Suprapubic skin (tissue), 4 donors: ENCODE data around the gene TBC1D22A.

ENCODE experiments used
- EP300 ChIP-seq: sonication (generic); formaldehyde crosslinking; IDR thresholded peaks from one replicate; pipeline ENCODE4 v1.6.1; 2017; ENCODE audit warnings: antibody characterized with exemption
- POLR2A ChIP-seq, 2 donors: fragments of 450-650 bp; IDR thresholded peaks; one replicate each; pipeline ENCODE4 v1.6.1; 2017; ENCODE audit warnings: antibody characterized with exemption in 2 of 2, mild to moderate bottlenecking in 2 of 2, moderate library complexity in 2 of 2
- POLR2AphosphoS5 ChIP-seq, 3 donors: sonication (generic); formaldehyde crosslinking; IDR thresholded peaks; one replicate each; pipeline ENCODE4 v1.6.1; 2017; ENCODE audit warnings: antibody characterized with exemption in 3 of 3
- TF ChIP-seq, protein P1 (sequence below), 2 donors: fragments of 200-600 bp in 1 of 2; fragments of 450-650 bp in 1 of 2; sonication (generic) in 1 of 2; IDR thresholded peaks; one replicate each; pipeline ENCODE4 v1.5.1; 2016 to 2019; ENCODE audit warnings: antibody characterized with exemption in 2 of 2, mild to moderate bottlenecking in 1 of 2, moderate library complexity in 1 of 2

DNA sequence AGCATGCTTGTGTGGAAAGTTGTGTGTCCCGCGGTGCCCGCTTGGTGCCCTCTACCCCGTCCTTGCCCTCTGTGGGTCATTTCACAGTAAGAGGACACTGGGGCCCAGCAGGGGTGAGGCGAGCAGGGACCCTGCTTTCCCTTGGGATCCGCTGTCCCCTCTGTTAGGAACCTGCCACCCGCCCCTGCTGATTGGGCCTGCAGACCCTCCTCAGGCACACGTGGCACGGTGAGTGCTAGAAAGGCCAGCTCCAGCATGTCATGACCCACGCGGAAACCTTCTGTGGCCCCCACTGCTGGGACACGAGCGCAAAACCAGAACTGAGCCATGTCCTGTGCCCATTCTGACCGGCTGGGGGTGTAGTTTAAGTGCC, 353.1 kb downstream of the TBC1D22A start:
- TF ChIP-seq POLR2AphosphoS5 (IDR thresholded peaks at IDR 0.05) (no peak), POLR2A (IDR thresholded peaks at IDR 0.05) (no peak), EP300 (no peak)
- TF ChIP-seq, protein P1, sequence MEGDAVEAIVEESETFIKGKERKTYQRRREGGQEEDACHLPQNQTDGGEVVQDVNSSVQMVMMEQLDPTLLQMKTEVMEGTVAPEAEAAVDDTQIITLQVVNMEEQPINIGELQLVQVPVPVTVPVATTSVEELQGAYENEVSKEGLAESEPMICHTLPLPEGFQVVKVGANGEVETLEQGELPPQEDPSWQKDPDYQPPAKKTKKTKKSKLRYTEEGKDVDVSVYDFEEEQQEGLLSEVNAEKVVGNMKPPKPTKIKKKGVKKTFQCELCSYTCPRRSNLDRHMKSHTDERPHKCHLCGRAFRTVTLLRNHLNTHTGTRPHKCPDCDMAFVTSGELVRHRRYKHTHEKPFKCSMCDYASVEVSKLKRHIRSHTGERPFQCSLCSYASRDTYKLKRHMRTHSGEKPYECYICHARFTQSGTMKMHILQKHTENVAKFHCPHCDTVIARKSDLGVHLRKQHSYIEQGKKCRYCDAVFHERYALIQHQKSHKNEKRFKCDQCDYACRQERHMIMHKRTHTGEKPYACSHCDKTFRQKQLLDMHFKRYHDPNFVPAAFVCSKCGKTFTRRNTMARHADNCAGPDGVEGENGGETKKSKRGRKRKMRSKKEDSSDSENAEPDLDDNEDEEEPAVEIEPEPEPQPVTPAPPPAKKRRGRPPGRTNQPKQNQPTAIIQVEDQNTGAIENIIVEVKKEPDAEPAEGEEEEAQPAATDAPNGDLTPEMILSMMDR (IDR thresholded peaks at IDR 0.05): no peak
